Measurements from ENCODE around the gene TAF1D.

DNA sequence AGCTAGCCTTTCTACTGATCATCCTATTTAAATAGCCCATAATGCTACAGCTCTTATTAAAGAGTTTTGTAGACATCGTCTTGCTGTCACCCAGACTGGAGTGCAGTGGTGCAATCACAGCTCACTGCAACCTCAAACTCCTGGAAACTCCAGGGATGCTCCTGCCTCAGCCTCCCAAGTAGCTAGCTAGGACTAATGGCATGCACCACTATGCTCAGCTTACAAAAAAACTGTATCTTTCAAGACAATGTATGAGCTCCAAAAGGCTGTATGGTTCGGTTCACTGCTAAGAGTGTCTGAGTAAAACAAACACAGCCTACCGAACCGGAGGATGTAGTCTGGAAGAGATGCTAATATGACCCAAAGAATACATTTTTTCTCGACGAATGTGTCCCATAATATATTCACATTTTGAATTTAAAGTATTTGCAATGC is 2.6 kb downstream of the TAF1D start:
- no peak for TF ChIP-seq CTCF (IDR thresholded peaks at IDR 0.05)
- TF ChIP-seq POLR2A (IDR thresholded peaks at IDR 0.05) = no peak
- TF ChIP-seq EP300 (IDR thresholded peaks at IDR 0.05) = no peak
- TF ChIP-seq POLR2AphosphoS5 (IDR thresholded peaks at IDR 0.05) = no peak
